Measurements from ENCODE around the gene ETS1.

Gene ETS1

DNA sequence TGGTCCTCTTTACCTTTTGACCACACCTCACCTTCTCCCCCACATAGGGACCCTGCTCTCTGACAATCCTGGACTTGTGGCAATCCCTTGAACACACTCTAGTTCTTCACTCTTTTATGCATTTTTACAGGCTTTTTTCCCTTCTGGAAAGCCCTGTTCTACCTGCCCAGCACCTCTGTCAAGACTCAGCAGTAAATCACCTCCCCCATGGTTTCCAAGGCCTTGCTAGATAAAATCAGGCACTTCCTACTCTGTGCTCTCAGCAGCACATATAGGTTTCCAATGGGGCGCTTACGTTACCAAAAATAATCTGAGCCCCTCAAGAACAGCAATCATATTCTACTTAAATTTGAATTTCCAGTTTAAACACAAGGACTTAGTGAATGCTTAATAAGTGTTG lies 53.9 kb downstream of the ETS1 start:
- no peak for DNase-seq

DNA sequence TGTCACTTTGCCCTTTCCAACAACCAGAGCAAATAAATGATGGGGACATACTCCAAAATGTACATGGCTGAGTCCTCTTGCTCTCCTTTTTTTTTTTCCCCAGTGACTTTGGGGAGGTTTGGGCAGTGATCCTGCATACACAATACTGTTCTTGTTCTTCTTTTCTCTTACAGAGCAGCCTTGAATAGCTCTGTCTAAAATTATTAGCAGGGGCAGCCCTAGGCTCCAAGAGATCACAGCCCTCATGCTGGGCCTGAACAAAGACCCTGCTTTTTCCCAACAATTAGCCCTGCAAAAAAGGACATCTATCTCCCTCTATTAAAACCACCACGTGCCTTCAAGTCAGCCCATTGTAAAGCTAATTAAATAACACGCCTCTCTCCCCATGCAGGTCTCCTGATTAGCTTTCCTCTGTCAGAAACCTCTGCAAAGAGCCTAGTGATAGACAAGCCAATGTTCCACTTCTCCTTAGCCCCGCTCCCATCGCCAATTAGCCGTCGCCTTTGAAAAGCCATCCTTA lies 54.7 kb downstream of the ETS1 start:
- no peak for DNase-seq

DNA sequence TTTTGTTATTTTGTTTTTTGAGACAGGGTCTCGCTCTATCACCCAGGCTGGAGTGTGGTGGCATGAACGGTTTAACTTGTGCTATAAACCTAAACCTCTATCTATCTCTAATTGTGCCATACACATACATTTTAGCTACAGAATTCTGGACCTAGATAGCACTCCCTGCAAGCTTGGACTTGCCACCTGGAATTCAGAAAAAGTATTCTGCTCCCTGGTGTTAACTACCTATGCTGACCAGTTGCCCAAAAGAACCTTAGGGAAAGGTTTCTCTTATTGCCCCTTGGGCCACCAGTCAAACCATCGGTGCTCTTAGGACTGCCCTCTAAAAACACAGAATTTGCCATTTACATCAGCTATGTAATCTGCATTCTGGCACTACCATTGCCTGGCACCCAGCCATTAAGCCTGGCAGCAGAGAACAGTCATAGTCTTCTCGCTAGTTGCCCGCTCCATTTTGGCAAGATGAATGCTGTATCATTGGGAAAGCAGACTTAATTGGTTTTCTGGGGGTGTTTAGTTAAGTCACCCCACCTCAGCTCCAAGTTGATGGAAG lies 55.3 kb downstream of the ETS1 start:
- DNase-seq: no peak

DNA sequence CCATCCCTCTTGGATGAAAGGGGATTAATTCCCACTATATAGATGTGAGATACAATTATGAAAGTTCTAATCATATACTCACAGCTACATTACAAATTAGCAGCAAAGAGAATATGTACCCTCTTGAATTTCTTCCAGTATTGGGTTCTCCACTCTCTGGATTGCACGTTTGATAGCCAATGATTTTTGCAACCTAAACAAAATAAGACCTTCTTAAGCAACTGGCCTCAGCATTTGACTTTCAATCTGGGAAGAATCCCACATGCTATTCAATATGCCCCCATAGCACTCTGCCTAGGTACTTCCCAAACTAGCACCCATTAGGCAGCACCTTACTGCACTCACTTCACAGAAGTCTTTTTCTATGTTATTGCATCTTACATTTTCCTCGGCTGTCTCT lies 55.8 kb downstream of the ETS1 start:
- DNase-seq: no peak

DNA sequence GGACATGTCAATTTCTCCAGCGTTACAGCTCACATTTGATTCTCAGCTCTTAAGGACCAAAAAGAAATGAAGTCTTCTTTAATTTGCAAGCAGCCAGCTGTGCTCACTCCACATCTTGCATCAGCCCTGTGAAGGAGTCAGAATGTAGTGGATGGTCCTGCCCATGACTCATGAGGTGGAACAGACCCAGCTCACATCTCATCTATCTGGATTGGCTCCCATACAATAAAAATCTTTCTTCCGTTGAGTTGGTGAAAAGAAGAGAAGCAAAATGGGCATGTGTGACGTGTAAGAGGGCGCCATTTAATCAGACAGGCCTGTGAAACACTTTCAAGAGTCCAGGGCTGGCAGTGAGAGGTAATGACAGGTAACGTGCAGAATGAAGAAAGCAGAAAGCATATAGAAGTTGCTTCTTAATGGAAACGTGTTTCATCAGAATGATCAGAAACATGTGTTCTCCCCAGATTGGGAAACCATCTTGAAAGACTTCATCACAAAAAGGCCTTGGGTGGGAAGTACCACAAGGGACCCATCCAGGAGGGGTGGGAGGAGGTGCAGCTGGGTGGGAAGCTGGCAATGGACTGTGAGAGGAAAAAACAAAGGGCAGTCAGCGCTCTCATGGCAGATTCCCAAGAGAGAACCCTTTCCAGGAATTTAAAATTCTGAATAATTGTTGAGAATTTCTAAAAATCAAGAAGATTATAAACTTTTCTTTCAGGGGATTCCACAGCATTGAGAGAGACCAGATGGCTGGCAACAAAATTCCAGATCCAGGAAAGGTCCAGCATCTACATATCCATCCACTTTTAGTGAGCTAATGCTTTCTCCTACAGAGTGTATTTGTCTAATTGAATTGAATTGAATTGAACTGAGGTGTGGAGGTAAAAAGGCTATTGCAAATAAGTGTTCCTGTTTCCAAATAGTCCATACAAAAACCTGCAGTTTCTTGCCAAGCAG lies 57.0 kb downstream of the ETS1 start:
- DNase-seq: no peak

DNA sequence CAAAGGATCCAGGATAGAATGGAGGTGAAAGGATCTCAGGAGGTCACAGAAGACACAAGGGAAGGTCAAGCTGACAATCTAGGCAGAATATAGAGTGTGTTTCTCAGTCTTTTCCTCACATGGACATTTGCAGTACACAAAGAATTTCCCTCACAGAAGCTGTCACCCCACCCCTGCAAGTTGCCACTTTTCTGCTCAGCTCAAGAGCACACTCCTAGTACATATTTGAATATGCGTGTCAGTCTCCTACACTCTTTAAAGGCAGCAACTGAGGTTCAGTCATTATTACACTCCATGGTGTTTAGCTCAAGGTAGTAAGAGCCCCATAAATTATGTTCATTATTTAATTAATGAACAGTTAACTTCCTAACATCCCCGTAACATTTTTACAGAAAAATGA lies 59.1 kb downstream of the ETS1 start:
- DNase-seq: no peak

DNA sequence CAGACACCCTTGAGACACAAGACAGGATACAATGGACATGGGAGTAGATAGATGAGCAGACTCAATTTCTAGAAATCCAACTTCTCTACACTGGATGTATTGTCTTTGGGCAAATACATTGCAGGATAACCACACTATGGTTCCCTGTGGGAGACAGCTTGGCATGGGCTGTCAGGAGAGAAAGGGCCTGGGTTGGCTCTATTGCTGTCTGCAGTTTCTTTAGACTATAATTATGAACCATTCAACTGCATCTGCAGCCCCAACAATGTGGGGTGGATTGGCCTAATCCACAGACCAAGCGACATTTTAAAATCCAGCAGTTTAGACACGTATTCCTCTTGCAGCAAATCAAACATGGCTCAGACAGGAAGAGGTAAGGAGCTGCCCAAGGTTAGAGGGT lies 60.3 kb downstream of the ETS1 start:
- DNase-seq: no peak

DNA sequence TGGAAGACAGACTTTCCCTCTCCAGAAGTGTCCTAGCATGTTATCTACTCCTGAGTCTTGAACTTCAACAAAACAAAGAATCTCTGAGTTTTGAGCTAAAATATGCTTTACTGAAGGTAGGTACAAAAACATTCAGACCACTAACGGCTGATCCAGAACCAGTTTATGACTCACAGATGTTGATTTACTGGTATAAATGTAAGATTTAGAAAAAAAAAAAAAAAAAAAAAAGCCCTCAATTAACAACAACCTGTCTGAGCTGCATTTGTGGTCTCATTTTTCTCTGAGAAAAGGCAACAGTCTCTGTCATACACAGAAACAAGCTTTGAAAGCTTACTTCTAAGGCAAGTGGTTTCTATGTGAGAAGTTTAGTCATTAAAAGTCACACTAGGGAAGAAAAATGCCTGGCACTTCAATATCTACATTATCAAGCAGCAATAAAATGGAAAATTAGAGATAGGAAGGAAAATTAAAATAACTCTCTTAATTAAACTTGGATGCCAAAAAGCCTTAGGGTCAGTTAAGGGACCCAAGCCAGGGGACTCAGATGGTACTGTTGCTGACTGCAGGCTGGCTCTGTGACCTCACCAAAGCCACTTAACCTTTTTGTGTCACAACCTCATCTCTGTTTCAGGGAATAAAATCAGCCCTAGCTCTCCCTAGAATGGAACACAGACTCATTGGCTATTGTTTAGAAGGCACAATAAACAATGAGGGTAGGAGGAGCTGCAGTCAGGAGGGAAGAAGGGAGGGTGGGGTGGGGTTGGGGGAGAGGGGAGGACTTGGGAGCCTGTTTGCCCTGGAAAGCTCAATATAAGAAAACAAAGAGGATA lies 61.7 kb downstream of the ETS1 start:
- DNase-seq: no peak

DNA sequence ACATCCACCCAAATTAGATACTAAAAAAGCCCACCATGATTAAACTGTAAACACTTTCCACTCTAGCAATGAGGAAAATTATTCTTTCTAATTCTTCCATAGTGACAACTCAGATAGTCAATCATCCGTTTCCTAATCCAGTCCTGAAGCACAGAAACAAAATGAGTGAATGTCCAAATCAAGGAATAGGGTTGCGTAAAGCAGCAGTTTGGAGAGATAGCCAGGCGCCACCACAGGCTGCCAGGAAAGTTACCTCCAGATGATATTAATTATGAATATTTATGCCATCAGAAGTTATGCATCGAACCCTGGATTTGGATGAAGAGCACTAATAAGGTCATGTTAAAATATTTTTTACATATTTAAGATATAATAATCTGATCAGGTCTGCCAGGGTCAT lies 63.2 kb downstream of the ETS1 start:
- DNase-seq: no peak

DNA sequence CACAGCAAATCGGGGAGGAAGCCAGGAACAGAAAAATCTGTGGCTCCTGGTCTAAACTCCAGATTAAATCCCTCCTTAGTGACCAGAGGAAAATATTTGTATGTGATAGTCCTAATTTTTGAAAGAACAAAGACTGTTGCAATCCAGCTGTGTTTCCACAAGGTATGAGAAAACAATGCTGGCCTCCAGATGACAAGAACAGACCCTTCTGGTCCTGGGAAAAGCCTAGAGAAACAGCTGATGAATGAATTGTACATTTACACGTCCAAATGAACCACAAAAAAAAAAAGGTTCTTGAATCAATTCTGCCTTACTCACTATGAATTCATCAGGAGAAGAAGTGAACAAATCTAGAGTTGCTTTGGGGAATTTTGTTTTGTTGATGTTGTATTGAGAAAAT lies 63.7 kb downstream of the ETS1 start:
- no peak for DNase-seq

DNA sequence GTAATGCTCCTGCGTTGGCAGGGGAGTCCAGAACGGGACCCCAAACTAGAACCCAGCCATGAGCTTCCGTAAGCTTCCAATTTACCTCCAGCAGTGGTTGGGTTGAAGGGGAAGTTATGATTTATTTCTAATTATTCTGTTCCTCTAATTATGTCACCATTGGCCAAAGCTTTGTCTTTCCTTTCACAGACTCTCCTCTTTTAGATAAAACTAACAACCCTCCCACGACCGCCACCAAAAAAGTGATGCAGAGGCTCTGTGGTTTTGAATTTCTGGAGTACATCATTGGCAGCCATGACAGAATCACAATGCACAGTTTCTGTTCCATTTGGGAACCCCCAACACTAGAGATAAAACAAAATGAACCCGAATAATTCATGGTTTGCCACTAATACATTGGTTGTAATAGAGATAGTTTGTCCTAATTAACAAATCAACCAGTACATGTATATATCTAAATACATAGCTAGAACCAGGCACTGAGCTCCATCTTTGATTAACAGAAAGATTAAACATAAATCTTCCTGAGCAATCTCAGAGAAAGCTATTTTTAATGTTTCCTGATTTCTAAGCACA lies 64.3 kb downstream of the ETS1 start:
- DNase-seq: no peak

DNA sequence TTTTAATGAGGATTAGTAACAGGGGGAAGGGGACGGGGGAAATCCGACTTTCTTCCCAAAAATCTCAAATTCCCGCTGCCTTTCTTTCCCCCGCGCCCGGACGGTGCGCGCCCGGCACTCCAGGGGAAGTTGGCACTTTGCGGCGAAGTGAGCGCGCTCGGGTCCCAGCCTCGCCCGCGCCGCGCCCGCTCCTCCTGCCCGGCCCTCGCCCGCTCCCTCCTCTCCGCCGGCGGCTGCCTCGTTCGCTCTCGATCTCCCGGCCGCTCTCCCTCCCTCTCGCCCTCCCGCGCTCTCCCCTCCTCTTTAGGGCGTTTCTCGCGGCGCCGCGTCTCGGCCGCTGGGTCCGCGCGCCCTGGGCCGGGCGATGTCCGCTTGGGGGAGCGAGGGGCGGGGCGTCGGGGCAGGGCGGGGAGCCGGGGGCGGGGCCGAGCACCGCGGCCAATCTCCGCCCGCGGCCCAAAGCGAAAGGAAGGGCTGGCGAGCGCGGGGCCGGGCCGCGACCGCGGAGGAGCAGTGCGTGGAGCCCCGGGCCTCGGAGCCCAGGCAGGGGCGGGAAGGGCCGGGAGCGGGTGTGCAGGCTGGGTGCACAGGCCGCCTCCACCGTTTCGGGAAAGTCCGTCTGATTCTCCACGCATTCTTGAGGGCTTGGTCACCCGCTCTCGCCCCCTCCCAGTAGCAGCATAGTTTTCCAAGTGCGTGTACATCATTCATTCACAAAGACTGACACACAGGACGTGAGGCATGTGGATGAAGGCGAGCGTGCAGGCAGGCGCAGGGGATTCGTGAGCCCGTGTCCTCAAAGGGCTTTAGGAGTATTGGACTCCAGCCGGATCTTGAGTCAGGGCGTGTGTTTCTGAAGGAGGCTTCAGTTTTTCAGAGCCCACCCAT lies 65.1 kb downstream of the ETS1 start:
- DNase-seq: peak; percentile 68

DNA sequence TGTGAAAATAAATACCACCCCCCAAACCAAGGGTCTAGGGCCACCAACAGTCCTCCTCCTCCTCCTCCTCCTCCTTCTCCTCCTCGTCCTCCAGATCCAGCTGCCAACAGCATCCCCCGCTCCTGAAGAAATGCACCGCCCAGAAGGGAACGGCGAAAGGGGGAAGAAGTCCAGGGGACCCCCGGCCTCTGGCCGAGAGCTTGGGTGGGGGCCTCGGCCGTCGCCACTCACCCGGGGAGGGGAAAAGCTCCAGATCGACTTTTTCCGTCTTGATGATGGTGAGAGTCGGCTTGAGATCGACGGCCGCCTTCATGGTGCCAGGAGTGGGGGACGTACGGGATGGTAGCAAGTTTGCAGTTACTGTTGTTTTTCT lies 65.7 kb downstream of the ETS1 start:
- DNase-seq: no peak

DNA sequence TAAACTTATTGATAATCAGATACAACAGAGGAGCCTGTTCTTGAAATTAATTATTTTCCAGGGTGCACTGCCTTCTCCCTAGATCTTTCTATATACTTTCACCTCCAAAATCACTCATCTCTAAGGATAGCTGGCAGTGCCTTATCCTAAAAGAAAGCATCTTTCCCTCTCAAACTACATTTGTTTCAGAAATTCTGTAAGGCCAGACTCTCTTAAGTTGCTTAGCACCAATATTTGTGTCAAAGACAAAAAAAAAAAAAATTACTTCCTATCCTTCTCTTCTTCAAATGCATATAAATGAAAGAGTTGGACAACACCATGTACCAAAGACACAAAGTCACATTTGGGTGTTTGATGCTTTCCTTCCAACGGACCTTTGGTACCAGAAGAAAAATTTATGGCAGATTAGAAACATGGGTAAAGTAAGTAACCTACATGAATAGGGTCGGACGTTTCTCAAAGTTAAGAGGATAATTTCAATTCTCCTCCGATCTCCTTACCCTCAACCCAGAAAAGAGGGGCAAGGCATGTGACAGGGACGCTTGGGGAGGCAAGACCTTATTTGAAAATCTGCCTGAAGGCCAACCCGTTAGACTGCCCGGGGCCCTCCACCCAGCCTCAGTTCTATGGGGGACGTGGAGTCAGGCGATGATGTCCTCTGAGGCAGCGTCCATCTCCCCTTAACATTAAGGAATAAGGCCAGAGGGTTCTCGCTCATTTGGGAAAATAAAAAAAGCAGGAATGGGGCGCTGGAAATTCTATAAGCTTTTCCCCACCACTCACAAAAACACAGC lies 66.3 kb downstream of the ETS1 start:
- no peak for DNase-seq

DNA sequence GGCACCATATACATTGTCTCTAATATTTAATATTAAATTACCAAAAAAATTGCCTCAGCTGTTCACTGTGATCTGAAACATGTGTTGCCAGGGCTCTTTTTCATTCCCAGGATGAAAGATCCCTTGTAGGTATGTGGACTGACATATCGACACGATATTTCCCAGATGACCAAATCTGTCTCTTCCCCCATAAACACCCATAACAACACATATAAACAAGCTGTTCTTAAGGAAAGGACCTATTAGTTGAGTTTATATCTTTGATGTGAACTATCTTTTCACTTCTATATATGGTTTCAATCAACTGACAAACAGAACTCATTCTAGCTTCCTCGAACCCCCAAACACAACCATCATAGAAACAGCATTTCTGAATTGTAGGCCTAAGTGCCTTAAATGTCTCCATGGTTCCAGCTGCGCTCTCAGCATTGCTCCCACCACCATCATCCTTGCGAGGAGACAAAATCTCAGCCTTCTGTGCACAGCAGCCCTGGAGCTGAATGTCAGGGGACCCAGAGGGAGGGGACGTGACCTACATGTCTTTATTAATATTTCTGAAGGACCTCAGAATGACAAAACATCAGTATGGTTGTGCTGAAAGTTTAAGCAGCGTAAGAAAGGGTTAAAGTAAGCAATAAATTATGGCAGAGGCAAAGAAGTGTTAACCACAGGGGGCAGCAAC lies 67.0 kb downstream of the ETS1 start:
- DNase-seq: no peak

DNA sequence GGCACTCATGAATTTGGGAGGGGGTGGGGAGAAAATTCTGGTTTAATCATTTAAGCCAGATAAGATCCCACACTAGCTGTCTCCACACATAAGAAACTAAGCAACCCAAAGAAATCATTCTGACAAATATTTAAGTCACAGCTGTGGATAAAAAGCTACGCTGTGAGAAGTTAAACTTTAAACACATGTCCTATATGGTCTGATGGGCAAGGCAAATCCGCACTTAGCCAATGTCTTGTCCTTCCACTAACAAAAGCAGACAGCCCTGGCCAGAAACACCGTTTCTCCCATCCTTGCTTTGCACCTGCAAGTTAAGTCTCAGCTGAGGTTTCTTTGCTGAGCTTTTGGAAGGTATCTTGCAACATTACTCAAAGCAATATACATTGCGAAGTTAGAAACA lies 68.0 kb downstream of the ETS1 start:
- no peak for DNase-seq

DNA sequence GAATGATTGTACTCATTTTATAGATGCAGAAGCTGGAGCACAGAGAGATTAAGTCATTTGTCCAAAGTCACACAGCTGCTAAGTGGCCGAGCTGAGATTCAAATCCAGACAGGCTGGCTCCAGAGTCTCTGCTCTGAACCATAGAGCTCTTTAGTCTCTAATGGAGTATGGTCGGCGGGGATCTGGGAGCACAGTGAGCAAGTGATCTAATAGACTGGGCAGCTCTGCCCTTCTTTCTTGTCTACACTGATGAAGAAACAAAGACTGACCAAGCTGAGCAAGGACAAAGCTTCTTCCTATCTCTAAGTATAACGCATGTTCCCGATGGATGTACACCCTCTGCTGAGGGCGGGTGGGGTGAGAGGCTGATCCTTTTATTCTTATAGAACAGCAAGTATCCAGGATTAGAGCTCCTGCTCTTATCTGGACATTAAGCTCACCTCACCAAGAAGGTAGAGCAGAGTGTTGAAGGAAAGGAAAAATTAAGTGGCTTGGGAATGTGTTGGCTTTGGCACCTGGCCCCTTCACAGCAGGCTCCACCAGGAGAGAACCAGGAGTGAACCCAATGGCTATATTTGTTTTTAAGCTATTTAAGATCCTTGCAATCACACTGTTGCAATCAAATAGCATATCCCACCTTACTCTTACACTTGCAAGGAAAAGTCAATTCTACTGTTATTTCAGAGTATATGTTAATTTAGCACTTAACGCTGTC lies 68.7 kb downstream of the ETS1 start:
- no peak for DNase-seq

DNA sequence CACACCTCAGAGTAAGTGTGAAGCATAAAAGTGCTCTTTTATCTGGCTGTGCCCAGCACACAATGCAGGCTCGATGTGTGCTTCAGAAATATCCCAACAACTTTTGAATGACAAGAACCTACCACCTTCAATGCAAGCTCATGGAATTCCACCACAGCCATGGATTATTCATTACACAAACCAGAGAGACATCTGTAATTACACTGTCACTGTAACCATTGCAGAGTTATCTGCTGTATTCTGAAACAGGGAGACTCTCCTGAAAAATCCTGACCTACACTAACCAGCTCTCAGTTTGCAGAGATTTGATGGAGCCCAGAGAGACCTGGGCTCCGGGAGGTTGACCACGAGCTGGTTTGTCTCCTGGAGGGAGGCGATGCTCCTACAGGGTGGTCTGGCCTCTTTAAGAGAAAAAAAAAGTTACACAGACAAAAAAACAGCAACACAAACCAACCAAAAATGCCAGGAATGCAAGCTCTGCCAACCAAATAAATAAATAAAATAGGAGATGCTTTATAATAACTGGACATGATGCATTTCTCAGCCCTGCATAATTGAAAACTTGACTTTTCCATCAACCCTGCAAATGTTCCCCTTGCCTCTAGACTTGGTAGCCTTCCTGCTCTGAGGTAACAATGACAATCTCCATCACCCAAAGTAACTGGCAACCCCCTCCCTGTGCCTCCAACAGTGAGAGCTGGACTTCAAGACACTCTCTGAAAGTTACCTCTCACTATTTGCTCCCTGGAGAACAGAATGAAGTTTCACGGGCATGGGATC lies 69.7 kb downstream of the ETS1 start:
- no peak for DNase-seq

DNA sequence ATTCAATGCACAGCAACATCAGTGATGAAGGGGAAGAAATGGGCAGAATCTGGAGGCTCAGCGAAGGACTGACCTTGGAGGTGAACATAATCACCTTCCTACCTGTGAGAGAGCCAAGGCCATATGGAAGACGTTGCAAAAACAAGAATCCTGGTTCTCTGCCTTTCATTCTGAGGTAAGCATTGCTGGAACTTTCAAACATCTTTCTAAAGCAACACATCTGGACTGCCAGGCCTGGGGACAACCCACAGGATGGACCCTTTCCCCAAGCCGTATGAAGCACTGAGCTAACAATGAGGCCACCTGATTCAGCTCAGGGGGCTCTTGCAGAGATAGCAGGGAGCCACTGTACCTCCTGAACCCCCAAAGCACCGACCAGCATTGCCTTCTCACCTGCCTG lies 70.5 kb downstream of the ETS1 start:
- no peak for DNase-seq

Data from KG1 (cell line).